NOMO-1 treated with dmso at 0.1 percent for 144 hours (cell line): ENCODE data around the gene MTTP.

Experiments
- DNase-seq: peaks from one replicate; lab custom pipeline; 2025; ENCODE audit not compliant: unreplicated experiment; lab: John Stamatoyannopoulos, UW

The MTTP gene

GRCh38 chr4:99665983-99666382, 91.4 kb downstream of the MTTP start:
- DNase-seq, result no peak

GRCh38 chr4:99668472-99668871, 93.8 kb downstream of the MTTP start:
- no peak for DNase-seq

- DNase-seq, result no peak
Observed at GRCh38 chr4:99669084-99669483, 94.5 kb downstream of the MTTP start.

GRCh38 chr4:99670409-99671073, 95.9 kb downstream of the MTTP start:
- DNase-seq, result no peak
